Heart left ventricle (tissue), 13 donors: ENCODE results near the gene AGO4.

ENCODE experiments used
- POLR2A ChIP-seq, 2 donors: fragments of 450-650 bp; IDR thresholded peaks; one replicate each; pipeline ENCODE4 v1.6.1; 2017; ENCODE audit warnings: antibody characterized with exemption in 2 of 2, mild to moderate bottlenecking in 2 of 2, moderate library complexity in 2 of 2
- TF ChIP-seq, protein P1 (sequence below), 12 donors: fragments of 200-600 bp; sonication (generic) in 4 of 12; IDR thresholded peaks; one replicate each; pipeline versions ENCODE4 v1.5.0 to v1.8.0; 2018 to 2022; ENCODE audit warnings: antibody characterized with exemption in 12 of 12, mild to moderate bottlenecking in 5 of 12
- donor health status: ischemic (EF 13 %, LVEDD 7.1; RV severe dilation, severe dysfunction).
- donor health status: DM: no; HTN: yes; CAD: no.
- donor health status: DM: no; HTN: no; CAD: no.
- donor health status: ischemic (EF 25% LVEDD 6.9; RV normal size, moderate dysfunction).
- donor health status: ischemic (EF 25% LVEDD 5.7; RV mildly dilated, moderate dysfunction).
- donor health status: ischemic (EF 35%, LVEDD 5.7; RV mildly dilated, moderate dysfunction).
- donor health status: nonischemic (EF 11% LVEDD 7.7; RV severe dilation, severe dysfunction).
- donor health status: DM: yes; HTN: yes; CAD: no.
- donor health status: PGD.
- donor health status: ischemic (EF 29% LVEDD 5.4; RV normal size, mild dysfunction).
- donor health status: nonischemic (EF 23%, LVEDD 6.1; RV moderate dilation, normal function).

GRCh38 chr1:35850716-35851115 lies 42.9 kb downstream of the AGO4 start:
- TF ChIP-seq POLR2A (IDR thresholded peaks at IDR 0.05) = no peak
- TF ChIP-seq, protein P1, sequence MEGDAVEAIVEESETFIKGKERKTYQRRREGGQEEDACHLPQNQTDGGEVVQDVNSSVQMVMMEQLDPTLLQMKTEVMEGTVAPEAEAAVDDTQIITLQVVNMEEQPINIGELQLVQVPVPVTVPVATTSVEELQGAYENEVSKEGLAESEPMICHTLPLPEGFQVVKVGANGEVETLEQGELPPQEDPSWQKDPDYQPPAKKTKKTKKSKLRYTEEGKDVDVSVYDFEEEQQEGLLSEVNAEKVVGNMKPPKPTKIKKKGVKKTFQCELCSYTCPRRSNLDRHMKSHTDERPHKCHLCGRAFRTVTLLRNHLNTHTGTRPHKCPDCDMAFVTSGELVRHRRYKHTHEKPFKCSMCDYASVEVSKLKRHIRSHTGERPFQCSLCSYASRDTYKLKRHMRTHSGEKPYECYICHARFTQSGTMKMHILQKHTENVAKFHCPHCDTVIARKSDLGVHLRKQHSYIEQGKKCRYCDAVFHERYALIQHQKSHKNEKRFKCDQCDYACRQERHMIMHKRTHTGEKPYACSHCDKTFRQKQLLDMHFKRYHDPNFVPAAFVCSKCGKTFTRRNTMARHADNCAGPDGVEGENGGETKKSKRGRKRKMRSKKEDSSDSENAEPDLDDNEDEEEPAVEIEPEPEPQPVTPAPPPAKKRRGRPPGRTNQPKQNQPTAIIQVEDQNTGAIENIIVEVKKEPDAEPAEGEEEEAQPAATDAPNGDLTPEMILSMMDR (IDR thresholded peaks at IDR 0.05) = no peak
